ENCODE results near the gene KY.

GRCh38 chr3:134665243-134665642, 14.4 kb upstream of the KY start:
- TF ChIP-seq POLR2A (IDR thresholded peaks at IDR 0.05): no peak
- TF ChIP-seq, protein P1, sequence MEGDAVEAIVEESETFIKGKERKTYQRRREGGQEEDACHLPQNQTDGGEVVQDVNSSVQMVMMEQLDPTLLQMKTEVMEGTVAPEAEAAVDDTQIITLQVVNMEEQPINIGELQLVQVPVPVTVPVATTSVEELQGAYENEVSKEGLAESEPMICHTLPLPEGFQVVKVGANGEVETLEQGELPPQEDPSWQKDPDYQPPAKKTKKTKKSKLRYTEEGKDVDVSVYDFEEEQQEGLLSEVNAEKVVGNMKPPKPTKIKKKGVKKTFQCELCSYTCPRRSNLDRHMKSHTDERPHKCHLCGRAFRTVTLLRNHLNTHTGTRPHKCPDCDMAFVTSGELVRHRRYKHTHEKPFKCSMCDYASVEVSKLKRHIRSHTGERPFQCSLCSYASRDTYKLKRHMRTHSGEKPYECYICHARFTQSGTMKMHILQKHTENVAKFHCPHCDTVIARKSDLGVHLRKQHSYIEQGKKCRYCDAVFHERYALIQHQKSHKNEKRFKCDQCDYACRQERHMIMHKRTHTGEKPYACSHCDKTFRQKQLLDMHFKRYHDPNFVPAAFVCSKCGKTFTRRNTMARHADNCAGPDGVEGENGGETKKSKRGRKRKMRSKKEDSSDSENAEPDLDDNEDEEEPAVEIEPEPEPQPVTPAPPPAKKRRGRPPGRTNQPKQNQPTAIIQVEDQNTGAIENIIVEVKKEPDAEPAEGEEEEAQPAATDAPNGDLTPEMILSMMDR (IDR thresholded peaks at IDR 0.05): no peak
